Activated T-cell treated with anti-CD3 and anti-CD28 coated beads, Interleukin-2, amount 50 U/mL, for 48 hours (primary cell): ENCODE data around the gene MVB12B.
A peak's percentile ranks its signal among the peaks of the same experiment; 100 is the strongest.

Source experiments
- DNase-seq, 2 experiments: peaks; one replicate each; pipeline ENCODE4 v3.0.0-alpha.2; 2020

Gene MVB12B

DNA sequence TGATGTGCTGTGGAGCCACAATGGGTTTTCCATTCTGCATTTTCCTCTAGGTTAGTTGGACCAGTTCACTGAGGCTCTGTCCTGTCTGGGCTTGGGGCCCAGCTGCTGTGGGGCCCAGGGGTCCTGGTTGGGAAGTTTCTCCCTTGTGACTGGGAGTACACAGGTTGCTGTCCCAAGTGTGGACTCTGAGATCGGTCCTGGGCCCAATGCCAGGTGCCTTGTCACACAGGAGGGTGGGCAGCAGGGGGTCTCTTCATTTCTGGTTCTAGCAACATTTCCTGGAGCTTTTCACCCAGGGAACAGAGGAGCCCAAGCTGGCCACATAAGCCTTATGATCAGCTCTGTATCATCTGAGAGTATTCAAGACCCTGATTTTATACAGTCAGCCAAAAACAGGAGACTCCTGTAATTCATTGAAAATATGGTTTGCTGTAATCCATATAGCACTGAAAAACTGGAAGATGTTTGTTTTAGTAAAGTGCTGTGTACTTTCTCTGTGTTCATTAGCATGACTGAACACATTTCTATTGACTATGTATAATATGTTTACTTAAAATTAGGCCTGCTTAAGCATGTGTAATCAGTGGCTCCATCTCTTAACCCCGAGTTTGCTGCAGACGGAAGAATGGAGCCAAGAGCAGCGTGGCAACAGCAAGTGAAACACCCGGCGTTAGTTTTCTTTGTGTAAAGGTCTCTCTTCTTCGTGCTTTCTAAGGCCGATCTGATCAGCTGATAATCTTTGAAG lies 62.5 kb downstream of the MVB12B start:
- DNase-seq: no peak

DNA sequence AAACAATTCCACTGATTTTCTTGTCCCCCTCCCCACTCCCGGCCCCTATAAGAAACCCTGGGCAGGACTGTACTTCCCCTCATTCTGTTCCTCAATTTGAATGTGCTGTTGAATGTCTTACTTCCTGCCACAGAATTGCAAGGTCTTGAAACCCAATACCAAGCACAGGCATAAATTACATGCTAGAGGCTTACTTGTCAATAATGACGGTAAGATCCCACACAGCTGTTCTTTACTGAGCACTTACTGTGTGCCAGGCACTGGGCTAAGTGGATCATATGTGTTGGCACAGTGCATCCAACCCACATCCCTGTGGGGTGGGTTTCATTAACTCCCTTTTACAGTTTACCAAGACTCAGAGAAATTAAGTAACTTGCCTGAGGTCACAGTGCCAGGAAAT lies 63.4 kb downstream of the MVB12B start:
- no peak for DNase-seq

DNA sequence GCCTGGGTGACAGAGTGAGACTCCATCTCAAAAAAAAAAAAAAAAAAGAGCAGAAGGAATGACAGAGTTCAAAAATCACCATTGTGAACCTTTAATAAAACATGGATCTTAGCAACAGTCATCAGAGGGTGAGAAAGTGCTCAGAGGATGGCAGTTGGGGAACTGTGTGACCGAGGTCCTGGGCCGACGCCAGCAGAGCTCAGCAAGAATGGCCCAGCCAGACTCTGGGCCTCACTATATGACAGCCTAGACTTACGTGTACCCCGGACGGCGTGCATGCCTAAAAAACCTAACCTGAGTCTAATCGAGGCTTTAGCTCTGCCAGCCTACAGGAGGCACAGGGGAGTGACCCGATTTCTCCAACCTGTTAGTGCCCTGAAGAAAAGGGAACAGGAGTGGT lies 64.3 kb downstream of the MVB12B start:
- no peak for DNase-seq

DNA sequence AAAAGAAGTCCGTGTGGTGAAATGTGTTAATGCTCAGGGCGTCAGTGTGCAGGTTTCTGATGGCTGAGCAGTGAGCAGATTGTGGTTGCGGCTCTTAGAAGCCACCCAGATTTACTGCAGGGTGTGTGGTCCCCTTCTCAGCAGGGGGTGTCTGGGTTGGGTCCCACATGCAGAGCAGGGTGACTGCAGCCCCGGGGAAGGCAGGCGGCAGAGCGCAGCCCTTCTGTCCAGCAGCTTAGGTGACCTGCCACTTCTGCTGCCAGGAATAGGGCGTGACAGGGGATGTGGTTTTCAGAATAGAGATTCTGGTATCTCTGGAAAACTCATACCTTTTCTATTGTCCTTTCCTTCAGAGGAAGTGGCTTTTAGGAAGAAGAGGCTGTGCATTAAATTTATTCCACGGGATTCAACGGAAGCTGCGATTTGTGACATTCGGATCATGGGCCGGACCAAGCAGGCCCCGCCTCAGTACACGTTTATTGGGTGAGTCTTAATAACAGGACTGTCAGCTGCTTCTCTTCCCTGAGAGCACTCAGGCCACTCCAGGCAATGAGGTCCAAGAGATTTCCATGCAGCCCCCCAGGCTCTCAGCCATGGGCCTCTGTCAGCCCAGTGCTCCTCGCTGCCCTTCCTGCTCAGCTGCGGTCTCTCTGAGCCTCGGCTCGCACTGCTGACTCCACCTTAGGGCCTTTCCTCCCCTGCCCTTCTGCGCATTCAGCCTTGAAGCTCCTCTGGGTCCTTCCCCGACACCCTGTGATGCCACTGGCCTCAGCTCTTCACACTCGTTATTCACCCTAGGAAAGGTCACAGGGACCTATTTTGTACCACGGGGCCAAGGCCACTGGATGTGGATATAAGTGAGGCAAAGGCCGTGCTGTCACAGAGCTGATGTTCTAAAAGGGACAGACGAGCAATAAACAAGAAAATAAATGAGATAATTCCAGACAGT lies 65.4 kb downstream of the MVB12B start:
- no peak for DNase-seq

DNA sequence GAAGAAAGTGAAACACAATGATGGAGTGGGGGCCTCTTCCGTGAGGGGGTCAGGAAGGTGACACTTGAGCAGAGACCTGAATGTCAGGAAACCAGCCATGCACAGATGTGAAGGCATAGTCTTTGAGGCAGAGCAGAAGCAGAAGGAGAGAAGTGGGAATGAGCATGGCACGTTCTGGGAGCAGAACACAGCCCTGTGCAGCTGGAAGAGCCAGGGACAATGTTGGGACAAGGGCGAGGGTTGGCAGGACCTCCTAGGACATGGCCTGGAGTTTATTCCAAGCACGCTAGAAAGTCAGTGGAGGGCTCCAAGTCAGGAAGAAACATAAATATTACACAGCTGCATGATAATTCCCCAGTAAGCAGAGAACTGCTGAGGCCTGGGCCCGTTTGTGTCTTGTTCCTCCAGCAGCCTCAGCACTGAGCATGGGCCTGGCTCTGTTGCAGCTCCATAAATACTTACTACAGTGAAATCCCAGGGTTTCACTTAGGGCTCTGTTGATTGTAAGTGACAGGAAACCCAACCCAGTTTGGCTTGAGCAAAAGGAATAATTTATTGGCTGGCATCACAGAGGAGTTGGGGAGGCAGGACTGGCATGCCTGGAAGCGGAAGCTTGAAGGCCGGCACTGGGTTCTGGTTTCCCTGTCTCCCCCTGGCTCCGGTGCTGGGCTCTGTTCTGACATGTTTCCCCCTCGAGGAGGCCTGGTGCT lies 66.2 kb downstream of the MVB12B start:
- DNase-seq: no peak

DNA sequence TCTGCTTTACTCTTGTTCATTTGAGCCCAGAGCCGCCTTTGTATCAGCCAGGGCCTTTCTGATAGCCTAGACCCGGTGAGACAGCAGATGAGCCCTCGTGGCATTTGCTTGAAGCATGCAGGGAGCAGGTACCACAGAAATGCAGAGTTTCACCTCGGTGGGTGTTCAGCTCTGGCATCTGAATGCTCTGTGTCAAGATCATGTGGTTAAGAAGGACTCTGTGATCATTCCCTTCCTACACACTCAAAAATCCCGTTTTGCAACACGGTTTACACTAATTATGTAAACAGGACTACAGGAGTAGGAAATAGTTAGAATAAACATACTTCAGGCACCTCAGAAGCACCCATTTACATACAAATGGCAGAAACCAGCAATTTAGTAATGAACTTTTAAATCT lies 67.2 kb downstream of the MVB12B start:
- DNase-seq: no peak

DNA sequence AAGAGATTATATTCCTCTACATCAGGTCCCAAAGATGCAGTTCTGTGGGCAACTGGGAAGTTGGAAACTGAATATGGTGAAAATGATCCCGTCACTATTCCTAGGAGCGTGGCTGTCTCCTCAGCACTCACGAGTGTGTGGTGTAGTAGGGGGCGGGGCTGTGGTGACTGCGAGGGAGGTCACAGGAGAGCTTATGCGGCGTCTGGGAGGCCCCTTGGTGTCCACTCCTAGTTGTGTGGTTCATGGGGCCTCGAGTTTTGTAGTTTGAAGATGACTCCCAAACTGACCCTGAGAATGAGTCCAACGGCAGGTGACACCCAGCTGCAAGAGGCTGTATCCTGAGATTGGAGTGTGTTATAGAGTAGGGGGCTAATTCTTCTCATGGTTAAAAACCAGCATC lies 68.2 kb downstream of the MVB12B start:
- DNase-seq: no peak

DNA sequence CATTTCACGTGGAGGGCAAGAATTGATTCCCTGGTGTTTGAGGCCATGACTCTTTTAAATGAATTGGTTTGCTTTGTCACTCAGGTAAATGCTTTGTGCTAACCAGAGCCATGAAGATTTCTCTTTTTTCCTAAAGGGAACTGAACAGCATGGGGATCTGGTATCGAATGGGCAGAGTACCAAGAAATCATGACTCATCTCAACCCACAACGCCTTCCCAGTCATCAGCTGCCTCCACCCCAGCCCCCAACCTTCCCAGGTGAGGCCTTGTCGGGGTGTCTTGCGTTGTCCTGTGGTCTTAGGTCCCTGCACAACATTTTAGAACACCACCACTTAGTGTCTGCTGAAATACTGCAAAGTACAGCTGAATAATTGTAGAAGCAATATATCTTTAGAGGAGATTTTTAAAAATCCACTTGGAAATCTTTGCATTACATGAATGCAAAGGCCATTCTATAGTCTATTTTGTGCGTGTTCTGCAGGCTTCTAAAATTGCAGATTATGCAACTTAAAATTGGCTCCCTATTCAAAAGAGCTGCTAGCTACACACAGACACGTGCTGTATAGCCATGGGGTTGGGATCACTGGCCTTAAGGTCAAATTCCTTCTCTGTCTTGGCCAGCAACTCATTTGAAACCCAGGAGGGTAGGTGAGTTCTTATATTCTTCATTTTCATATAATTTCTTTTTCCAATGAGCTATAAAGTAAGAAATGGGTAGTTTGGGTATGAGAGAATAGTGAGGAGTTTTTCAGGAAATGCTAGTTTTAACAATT lies 69.0 kb downstream of the MVB12B start:
- no peak for DNase-seq

DNA sequence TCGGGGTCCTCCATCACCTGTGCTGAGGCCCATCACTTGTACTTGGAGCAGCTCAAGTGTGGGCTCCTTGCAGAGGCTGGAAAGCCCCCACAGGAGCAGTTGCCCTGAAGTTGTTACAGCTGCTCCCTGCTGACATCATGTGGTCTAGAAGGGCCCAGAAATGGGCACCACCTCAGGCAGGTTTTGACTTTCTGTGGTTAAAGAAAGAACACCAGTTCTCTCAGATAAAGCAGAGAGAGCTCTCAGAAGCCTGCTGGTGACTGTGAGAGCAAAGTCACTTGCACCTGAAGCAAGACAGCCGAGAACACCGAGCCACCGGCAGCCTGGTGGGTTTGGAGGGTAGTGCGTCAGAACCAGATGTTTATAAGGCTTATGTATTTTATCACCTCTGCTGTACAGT lies 70.4 kb downstream of the MVB12B start:
- DNase-seq: peak; percentile 74 to 77

DNA sequence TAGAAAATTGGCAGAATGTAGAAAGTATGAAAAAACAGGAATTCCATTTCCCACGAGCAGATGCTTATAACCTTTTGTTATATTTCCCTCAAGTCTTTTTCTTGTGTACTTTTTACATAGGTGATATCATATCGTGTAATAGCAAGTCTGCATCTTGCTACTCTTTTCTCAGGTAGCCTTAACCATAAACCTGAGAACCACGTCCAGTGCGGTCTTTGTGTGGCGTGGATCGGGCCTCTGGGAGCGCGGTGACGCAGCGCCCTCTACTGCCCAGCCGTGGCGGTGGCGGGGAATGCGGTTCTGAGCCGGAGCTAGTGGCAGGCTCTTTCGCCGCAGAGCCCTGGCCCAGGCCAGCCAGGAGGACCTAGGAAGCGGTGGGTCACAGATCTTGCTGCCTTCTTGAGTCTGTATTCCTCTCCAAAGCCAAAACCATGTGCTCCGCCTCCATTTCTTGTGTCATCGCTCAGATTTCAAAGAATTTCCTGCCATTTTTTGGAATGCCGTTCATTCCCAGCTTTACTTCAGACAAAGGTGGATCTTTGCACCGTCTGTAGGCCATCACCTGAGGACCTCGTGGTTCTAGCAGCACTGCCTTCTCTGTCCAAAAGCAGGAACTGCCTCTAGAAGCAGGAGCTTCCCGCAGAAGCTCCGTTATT lies 71.9 kb downstream of the MVB12B start:
- peak; percentile 86 to 89 for DNase-seq

DNA sequence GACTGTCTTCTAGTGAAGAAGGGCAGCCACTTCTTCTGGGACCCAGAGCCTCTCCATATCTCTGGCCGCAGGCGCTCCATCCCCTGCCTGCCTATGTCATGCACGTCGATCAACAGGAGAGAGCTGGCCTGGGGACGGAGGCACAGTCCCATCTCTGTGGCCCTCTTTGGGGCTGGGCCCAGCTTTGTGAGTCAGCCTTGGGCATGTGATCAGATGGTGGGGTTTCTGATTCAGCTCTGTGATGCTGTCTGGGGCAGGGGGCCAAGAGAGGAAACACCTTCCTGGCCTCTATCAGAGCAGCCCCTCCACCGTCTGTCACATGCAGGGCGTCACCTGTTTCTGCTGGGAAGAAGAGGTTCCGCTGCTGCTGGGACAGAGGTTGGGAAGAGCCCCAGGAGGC lies 72.6 kb downstream of the MVB12B start:
- DNase-seq: no peak

DNA sequence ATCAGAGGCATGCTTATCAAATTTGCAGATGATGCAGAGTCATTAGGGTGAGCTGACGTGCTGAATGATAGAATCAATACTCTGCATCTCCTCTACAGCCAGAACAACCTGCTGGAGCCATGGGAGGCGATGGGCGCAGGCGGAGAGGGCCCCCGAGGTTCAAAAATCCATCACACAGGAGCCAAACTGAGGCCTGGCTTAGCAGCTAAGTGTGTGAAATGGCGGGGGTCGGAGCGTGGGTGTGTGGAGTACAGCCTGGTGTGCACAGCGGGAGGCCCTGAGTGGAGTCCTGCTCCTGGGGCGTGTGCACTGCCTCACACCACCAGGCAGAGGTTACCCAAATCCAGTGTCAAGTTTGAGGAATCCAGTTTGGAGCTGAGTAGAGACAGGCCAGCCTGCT lies 73.2 kb downstream of the MVB12B start:
- no peak for DNase-seq

DNA sequence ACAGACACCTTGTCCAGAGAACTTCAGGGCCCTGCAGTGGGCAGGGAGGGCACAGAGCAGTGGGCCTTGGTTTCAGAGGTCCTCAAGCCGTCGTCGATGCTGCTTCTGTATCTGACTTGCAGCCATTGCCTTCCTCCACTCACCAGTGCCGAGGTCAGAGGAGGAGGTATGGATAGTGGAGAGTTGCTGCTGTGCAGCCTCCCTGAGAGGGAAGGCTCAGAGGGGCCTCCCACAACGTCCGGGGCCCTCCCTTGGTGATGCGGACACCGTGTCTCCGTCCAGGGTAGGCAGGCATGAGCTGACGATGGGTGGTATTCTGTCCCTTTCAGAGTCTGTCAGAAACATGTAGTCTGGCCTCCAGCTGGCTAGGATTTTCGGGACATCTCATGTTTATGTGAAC lies 73.9 kb downstream of the MVB12B start:
- DNase-seq: no peak

DNA sequence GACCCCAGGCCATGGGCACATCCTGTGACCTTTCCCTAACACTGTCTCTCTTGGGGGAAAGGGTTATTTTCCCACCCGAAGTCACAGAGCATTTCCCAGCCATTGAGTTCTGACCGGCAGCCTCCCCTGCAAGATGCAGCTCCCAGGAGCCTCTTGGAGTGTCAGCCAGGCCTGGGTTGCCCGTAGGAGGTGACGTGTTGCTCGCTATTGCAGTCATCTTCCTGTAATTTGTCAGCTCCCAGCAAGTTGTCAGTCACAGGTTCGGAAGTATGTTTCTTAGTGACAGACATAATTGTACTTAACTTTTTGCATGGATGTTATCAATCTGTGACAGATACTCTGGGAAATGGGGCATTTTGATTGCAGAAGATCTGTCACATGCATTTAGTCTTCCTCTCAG lies 74.5 kb downstream of the MVB12B start:
- DNase-seq: no peak

DNA sequence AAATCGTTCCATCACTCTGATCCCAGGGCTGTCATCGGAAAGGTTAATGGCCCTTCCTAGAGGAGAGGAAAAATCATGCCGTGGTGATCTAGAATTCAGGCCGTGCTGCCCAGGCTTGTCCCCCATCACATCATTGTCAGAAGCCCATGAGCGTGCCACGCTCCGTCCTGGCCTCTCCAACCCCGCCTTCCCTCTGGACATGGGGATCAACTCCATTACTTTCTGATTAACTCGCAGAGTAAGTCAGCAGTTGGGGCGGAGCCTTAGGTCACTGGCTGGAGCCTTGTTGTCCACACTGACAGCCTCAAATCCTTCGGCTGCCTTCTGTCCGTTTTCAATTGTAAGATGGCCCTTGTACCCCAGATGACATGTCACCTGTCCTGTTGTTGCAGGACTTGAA lies 75.0 kb downstream of the MVB12B start:
- DNase-seq: no peak

DNA sequence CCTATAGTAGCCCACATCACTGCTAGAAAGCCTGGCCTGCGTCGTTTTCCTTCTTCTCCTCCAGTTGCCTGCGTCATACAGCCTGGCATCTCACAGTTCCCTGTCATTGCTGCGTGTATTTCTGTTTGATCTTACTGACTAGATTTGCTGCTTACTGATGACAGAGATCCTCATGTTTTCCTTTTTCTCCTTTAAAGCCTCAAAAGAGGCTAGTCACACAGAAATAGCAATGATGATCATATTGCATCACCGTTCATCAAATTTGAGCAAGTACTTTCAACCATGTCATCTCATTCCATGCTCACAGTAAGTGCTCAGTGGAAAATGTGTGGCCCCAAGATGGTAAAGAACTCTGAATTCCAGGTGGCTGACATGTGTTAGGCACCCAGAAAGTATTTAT lies 76.8 kb downstream of the MVB12B start:
- no peak for DNase-seq

DNA sequence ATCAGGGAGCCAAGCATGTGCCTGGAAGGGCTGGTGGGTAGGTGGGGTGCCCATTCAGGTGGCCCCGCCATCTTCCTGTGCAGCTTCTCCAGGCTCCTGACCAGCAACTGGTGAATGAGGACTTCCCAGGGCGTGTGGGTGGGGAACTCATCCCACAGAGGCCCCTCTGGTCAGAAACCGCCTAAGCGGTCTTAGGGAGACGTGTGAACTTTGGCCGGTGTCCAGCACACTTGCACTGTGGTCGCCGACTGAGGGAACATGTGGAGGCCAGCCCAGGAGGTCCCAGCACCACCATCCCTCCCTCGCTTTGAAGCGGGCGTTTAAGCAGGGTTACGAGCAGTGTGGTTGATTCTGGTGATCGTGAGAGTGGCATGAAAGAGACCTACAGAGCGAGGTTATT lies 77.8 kb downstream of the MVB12B start:
- DNase-seq: no peak

DNA sequence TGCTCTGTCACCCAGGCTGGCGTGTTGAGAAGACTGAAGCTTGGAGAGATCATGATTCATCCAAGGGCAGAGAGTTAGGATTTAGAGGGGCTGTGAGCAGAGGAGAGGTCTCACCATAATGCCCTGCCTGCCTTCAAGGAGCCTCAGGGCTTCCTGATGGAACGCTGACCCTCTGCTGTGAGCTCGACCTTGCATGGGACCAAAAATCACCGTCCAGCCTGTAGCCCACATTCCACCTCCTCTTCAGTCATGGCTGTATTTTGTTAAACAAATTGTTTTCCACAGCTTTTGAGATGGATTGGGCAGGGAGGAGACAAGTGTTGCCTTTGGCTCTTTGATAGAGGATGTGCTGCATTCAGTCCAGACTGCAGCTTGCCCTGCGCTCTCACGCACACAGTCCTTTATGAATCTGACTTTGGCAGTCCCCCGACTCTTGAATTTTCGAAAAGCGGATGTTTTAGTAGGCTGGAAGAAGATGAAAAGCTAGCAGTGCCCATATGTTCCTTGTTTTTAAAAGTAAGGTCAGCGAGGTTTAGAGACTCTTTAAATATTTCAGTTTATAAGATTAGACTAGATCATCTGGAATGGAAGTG lies 79.5 kb downstream of the MVB12B start:
- no peak for DNase-seq

DNA sequence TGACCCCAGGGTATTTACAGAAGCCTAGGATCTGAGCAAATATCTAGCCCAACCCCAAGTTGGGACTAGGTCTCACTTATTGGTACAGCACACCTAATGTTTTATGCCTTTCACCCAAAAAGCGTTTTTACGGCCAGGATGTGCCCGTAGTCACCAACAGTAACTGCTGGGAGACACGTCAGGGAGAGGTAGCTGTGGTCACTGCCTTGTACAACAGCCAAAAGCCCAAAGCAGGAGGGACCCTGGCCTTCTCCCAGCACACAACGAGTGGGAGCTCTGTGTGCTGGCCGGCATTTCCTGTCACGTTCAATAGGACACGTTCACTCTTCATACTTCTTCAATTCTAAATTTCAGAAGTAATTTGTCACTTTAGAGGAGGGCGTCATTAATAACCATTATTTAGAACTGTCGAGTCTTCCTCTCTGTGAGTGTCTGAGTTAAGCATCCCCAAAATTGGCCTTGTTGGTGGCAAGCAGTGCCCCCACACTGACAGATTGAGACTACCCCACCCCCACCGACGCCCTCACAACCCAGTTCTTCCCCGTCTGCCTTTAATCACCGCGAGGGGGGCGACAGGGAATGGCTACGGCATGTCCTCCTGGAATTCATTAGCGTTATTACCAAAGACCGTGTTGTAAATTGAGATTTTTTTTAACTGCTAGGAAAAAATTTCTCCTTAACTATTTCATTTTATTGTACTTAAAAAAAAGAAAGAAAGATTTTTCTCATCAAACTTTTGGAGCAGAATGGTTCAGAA lies 80.7 kb downstream of the MVB12B start:
- no peak for DNase-seq

DNA sequence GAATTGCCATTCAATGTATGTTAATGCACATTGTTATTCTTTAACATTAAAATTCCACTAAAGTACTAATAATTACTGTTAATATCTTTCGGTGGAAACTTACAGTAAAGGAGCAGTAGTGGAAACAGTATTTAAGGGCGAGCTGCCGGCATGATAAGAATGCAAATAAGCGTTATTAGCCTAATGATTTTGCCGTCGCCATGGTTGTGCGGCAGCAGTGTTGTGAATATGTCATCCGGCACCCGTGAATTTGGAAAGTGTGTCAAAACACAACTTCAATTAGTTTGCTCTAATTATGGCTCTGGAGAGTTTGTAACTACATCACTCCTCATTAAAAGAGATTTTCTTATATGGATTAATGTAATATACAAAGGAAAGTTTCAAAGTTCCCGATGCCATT lies 81.4 kb downstream of the MVB12B start:
- no peak for DNase-seq

DNA sequence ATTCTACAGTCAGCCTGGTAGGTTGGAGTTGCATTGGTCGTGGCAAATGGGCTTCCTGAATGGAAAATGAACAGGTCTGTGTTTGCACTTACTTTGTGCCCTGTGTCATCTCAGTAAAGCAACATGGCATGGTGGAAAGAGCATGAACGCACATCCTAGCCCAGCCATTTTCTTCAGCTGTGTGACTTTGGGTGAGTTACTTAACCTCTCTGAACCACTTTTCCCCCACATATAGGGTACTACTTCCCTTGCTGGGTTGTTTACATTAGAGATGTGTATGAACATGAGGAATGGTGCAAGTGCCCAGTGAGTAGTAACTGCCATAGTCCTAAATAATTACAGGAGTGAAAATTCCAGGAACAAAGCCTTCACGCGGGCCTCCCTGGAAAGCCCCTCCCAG lies 83.6 kb downstream of the MVB12B start:
- DNase-seq: no peak
